GM12865 (cell line): ENCODE data around the gene CTPS2.
"Not testable (repeated sequence)": the region's sequence is repeated elsewhere in the genome, so short reads cannot be mapped to it uniquely, and the experiment has no call there.

Experiments used
- DNase-seq: peaks from one replicate; pipeline ENCODE4 v3.0.0; 2010; ENCODE audit warnings: low read depth
- H3K4me3 ChIP-seq: 2 replicates; pipeline ENCODE4 v1.5.1; 2011; ENCODE audit warnings: mild to moderate bottlenecking, low read depth, low read length, control low read depth
- TF ChIP-seq, protein P1 (sequence below): IDR thresholded peaks from 2 replicates; pipeline ENCODE4 v1.5.1; 2011; ENCODE audit warnings: low read length, control low read depth, low read depth, inconsistent platforms; ENCODE audit not compliant: insufficient read depth; ENCODE audit errors: missing control alignments

CTPS2 gene

DNA sequence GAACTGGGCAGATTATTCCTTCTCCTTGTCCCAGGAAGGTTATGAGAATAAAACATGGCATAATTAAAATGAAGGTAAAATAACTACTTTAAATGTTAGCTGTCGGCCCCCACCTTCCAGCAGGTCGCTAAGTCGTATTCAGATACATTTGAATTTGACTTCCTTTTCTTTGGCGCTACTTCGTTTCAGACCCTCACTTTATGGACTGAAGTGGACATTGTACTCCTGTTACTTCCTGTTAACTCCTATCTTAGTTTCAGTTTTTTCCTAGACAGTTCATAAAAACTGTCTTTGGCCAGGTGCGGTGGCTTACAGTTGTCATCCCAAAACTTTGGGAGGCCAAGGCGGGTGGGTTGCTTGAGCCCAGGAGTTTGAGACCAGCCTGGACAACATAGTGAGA is 12.6 kb upstream of the CTPS2 start:
- no peak for DNase-seq
- H3K4me3 ChIP-seq, result no peak overlapping the region
- TF ChIP-seq, protein P1, sequence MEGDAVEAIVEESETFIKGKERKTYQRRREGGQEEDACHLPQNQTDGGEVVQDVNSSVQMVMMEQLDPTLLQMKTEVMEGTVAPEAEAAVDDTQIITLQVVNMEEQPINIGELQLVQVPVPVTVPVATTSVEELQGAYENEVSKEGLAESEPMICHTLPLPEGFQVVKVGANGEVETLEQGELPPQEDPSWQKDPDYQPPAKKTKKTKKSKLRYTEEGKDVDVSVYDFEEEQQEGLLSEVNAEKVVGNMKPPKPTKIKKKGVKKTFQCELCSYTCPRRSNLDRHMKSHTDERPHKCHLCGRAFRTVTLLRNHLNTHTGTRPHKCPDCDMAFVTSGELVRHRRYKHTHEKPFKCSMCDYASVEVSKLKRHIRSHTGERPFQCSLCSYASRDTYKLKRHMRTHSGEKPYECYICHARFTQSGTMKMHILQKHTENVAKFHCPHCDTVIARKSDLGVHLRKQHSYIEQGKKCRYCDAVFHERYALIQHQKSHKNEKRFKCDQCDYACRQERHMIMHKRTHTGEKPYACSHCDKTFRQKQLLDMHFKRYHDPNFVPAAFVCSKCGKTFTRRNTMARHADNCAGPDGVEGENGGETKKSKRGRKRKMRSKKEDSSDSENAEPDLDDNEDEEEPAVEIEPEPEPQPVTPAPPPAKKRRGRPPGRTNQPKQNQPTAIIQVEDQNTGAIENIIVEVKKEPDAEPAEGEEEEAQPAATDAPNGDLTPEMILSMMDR, result no peak

GRCh38 chrX:16722481-16722880 is 10.0 kb upstream of the CTPS2 start:
- DNase-seq, result no peak
- TF ChIP-seq, protein P1, result no peak
- H3K4me3 ChIP-seq, result no peak overlapping the region

DNA sequence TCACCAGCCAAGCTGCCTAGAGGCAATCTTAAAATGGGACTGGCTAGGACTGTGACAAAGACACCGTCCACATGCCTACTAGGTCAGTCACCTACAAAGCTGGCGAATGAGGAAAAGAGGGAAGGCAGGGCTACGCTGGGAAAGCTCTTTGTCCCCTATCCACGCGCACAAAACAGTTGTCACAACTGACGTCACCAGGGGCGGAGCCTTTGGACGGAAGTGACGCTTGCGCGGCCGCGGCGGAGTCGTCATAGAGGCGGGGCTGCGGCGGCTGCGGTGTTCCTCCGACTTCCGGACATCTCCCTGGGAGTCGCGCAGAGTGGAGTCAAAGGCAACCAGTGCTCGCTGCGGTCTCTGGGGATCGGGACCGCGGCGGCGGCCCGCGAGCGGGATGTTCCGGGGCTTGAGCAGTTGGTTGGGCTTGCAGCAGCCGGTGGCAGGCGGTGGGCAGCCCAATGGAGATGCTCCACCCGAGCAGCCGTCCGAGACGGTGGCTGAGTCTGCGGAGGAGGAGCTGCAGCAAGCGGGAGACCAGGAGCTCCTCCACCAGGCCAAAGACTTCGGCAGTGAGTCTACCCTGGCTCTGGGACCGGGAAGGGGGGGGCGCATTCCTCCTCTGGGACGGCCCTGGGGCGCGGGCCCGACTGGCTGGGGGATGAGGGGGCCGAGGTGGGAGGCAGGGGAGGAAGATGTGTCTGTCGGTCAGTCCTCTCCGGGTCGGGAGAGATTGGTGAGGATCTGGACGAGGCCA is 7.0 kb upstream of the CTPS2 start, which contains the start of gene SYAP1:
TSS of gene SYAP1 (plus strand) at position 279 of the 751 bp plus-strand sequence. CDS start at position 392, 113 bp downstream.
- TF ChIP-seq, protein P1, result no peak
- peak within 1 kb of the TSS; percentile 91 for H3K4me3 ChIP-seq

GRCh38 chrX:16718824-16719333 is 6.4 kb upstream of the CTPS2 start:
- TF ChIP-seq, protein P1, result no peak
- H3K4me3 ChIP-seq, result peak overlapping the region; percentile 91
- DNase-seq, result no peak

More for the DNA sequence above, 7.0 kb upstream of the CTPS2 start, which contains the start of gene SYAP1:
- DNase-seq, result peak; percentile 91

DNA sequence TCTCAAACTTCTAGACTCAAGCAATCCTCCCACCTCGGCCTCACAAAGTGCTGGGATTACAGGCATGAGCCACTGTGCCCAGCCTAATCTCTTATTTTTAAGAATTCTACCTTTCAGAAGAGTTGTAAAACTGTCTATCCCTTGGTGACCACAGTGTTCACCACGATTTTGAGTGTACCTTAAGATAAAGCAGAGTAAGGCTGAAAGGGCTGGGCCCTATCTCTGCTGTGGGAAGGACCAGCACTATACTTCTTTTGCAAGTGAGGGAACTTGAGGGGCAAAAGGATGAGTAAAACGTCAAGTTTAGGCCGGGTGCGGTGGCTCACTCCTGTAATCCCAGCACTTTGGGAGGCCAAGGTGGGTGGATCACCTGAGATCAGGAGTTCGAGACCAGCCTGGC is 4.0 kb upstream of the CTPS2 start:
- not testable (repeated sequence) for H3K4me3 ChIP-seq, DNase-seq

- not testable (repeated sequence) for DNase-seq, H3K4me3 ChIP-seq
Observed at GRCh38 chrX:16715638-16716037, 3.2 kb upstream of the CTPS2 start.

GRCh38 chrX:16714504-16714903 is 2.0 kb upstream of the CTPS2 start:
- no peak for DNase-seq
- TF ChIP-seq, protein P1, result no peak
- no peak overlapping the region for H3K4me3 ChIP-seq
